ENCODE results near the gene BIRC6.

The BIRC6 gene

DNA sequence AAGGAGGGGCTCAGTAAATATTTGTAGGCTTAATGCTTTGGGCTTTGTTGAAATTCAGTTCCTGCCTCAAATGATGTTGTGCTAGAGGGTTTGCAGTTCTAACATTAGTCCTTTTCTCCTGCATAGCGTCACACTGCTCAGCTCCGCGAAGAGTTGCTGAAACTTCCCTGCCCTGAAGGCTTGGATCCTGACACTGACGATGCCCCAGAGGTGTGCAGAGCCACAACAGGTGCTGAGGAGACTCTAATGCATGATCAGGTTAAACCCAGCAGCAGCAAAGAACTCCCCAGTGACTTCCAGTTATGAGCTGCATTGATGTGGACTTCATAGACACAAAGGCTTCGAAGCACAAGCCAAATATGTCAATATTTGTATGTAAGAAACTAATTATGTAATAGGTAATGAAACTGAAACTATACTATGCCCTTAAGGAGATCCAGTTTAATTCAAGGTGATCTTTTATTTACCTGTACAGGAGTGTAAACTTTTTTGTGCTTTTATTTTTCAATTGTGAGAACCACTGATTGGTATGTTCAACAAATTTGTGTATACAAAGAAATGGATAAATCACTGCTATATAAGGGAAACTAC is 260.9 kb downstream of the BIRC6 start:
- ChIA-PET POLR2A (no interaction called here), CTCF (no interaction called here)
- H3K4me3 ChIP-seq (ENCODE audit: low read depth, low read length): no peak overlapping the region
- DNase-seq (ENCODE audit: low read depth, low spot score): no peak
- TF ChIP-seq CTCF (IDR thresholded peaks at IDR 0.05; ENCODE audit: insufficient read depth, low read length, missing control alignments): no peak

GRCh38 chr2:32622570-32623310 is 265.9 kb downstream of the BIRC6 start:
- no peak for DNase-seq (ENCODE audit: low read depth, low spot score)
- CTCF ChIA-PET: no interaction called here
- TF ChIP-seq CTCF (IDR thresholded peaks at IDR 0.05; ENCODE audit: insufficient read depth, low read length, missing control alignments): no peak
- no peak overlapping the region for H3K4me3 ChIP-seq (ENCODE audit: low read depth, low read length)
- POLR2A ChIA-PET: interaction anchor here (0.7 kb wide), 1 partner anchor 24 kb away, joined by 3 read pairs; no protein-coding TSS in a partner anchor

GRCh38 chr2:32623311-32623706 is 266.5 kb downstream of the BIRC6 start:
- CTCF ChIA-PET: interaction anchor here (1.2 kb wide), 1 partner anchor 9 kb away, joined by 3 read pairs; no protein-coding TSS in a partner anchor
- no peak overlapping the region for H3K4me3 ChIP-seq (ENCODE audit: low read depth, low read length)
- TF ChIP-seq CTCF (IDR thresholded peaks at IDR 0.05; ENCODE audit: insufficient read depth, low read length, missing control alignments): no peak
- DNase-seq (ENCODE audit: low read depth, low spot score): no peak
- POLR2A ChIA-PET: no interaction called here

DNA sequence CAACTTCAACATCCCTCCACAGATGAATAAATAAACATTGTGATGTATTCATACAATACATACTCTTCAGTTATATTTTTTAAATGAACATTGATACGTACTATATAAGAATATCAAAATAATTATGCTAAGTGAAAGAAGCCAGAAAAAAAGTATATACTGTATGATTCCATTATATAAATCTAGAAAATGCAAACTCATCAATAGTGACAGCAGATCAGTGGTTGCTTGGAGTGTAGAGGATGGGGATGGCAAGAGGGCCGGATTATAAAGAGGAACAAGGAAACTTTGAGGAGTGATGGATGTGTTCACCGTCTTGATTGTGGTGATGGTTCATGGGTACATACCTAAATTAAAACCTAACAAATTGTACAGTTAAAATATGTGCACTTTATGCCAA is 268.0 kb downstream of the BIRC6 start:
- H3K4me3 ChIP-seq (ENCODE audit: low read depth, low read length): no peak overlapping the region
- ChIA-PET CTCF (no interaction called here), POLR2A (no interaction called here)
- DNase-seq (ENCODE audit: low read depth, low spot score): no peak
- no peak for TF ChIP-seq CTCF (IDR thresholded peaks at IDR 0.05; ENCODE audit: insufficient read depth, low read length, missing control alignments)

DNA sequence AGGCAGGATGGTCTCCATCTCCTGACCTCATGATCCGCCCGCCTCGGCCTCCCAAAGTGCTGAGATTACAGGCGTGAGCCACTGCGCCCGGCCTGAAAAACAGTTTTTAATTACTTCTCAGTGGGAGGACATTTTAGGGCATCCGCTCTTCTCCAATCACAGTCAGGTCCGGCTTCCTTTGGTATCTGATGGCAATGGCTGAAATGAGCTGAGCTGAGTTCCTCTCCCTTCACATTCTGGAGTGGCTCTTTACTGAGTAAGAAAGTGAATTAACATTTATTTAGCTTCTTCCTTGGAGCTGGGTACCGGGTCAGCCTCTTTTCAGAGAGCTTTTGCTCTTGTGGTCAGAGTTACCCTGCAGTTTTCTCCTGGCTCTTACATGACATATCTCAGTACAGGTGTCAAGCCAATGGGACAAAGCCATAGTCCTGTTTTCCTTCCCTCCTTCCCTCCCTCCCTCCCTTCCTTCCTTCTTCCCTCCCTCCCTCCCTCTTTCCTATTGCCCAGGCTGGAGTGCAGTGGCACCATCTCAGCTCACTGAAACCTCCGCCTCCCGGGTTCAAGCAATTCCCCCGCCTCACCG is 269.9 kb downstream of the BIRC6 start:
- ChIA-PET CTCF (interaction anchor here (0.8 kb wide), 1 partner anchor 28 kb away, joined by 3 read pairs; no protein-coding TSS in a partner anchor), POLR2A (no interaction called here)
- DNase-seq (ENCODE audit: low read depth, low spot score): no peak
- no peak overlapping the region for H3K4me3 ChIP-seq (ENCODE audit: low read depth, low read length)
- TF ChIP-seq CTCF (IDR thresholded peaks at IDR 0.05; ENCODE audit: insufficient read depth, low read length, missing control alignments): no peak

DNA sequence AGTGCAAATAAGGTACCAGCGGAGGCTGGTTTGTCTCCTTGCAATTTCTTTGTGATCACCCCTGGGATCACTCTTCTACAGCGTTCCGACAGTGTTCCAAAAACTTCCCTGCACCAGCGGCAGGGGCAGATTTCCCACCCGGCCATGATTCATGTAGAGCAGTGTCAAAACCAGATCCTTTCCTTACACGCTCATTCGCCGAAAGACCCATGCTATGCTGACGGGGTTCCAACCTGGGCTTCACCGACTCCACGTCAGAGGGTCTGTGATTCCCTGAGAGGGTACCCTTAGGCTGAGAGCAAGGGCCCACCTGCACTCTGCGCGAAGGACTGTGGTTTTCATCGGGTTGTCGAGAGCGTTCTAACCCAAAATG is 270.6 kb downstream of the BIRC6 start:
- ChIA-PET POLR2A (no interaction called here), CTCF (interaction anchor here (0.8 kb wide), 1 partner anchor 28 kb away, joined by 3 read pairs; no protein-coding TSS in a partner anchor)
- H3K4me3 ChIP-seq (ENCODE audit: low read depth, low read length): peak overlapping the region; percentile 98
- no peak for DNase-seq (ENCODE audit: low read depth, low spot score)
- TF ChIP-seq CTCF (IDR thresholded peaks at IDR 0.05; ENCODE audit: insufficient read depth, low read length, missing control alignments): no peak
